HG02623 (cell line): ENCODE measurements around the gene HNRNPUL1.
A peak's percentile ranks its signal among the peaks of the same experiment; 100 is the strongest.

Experiments used
- ATAC-seq: cut with Tn5 transposase; IDR thresholded peaks from one replicate; pipeline ENCODE4 v1.9.1; 2021; ENCODE audit warnings: moderate library complexity; ENCODE audit not compliant: unreplicated experiment

The HNRNPUL1 gene

GRCh38 chr19:41307090-41307875, 43.1 kb downstream of the HNRNPUL1 start:
- ATAC-seq: no peak

GRCh38 chr19:41307954-41308449, 43.8 kb downstream of the HNRNPUL1 start:
- no peak for ATAC-seq

GRCh38 chr19:41308450-41309179, 44.4 kb downstream of the HNRNPUL1 start:
- no peak for ATAC-seq

- ATAC-seq: no peak
These were observed 45.2 kb downstream of the HNRNPUL1 start for GRCh38 chr19:41309180-41310032.

GRCh38 chr19:41310033-41310831, 46.1 kb downstream of the HNRNPUL1 start, which contains the start of gene CCDC97:
Gene CCDC97, plus strand, starts transcription at chr19:41310172. Its CDS starts 139 bp downstream, at chr19:41310311.
- ATAC-seq: peak; percentile 68

- ATAC-seq: no peak
These were observed 46.9 kb downstream of the HNRNPUL1 start for GRCh38 chr19:41311072-41311471.

- ATAC-seq: no peak
These were observed 47.4 kb downstream of the HNRNPUL1 start for GRCh38 chr19:41311613-41312012.

GRCh38 chr19:41316306-41316920, 52.2 kb downstream of the HNRNPUL1 start:
- no peak for ATAC-seq

GRCh38 chr19:41318696-41319499, 54.7 kb downstream of the HNRNPUL1 start:
- no peak for ATAC-seq

- no peak for ATAC-seq
These were observed 55.5 kb downstream of the HNRNPUL1 start for GRCh38 chr19:41319500-41320184.

- ATAC-seq: no peak
These were observed 56.0 kb downstream of the HNRNPUL1 start for GRCh38 chr19:41320185-41320518.

GRCh38 chr19:41320568-41320967, 56.4 kb downstream of the HNRNPUL1 start:
- no peak for ATAC-seq

- no peak for ATAC-seq
These were observed 57.0 kb downstream of the HNRNPUL1 start for GRCh38 chr19:41321204-41321599.

- no peak for ATAC-seq
These were observed 57.6 kb downstream of the HNRNPUL1 start for GRCh38 chr19:41321600-41322270.

- no peak for ATAC-seq
These were observed 58.3 kb downstream of the HNRNPUL1 start for GRCh38 chr19:41322451-41322850.

- no peak for ATAC-seq
These were observed 58.9 kb downstream of the HNRNPUL1 start for GRCh38 chr19:41323023-41323422.

- no peak for ATAC-seq
These were observed 59.4 kb downstream of the HNRNPUL1 start for GRCh38 chr19:41323430-41324125.
